Measurements from ENCODE around the gene AMDHD2.

- TF ChIP-seq CTCF (IDR thresholded peaks at IDR 0.05; ENCODE audit: low read depth, low read length): no peak
- peak; percentile 78 for TF ChIP-seq POLR2A (IDR thresholded peaks at IDR 0.05; ENCODE audit: extremely low read depth, insufficient read length)
These were observed 45.2 kb upstream of the AMDHD2 start, which contains the start of gene TBC1D24 for GRCh38 chr16:2474877-2475412.
